Measurements from ENCODE around the gene ACTRT2.

DNA sequence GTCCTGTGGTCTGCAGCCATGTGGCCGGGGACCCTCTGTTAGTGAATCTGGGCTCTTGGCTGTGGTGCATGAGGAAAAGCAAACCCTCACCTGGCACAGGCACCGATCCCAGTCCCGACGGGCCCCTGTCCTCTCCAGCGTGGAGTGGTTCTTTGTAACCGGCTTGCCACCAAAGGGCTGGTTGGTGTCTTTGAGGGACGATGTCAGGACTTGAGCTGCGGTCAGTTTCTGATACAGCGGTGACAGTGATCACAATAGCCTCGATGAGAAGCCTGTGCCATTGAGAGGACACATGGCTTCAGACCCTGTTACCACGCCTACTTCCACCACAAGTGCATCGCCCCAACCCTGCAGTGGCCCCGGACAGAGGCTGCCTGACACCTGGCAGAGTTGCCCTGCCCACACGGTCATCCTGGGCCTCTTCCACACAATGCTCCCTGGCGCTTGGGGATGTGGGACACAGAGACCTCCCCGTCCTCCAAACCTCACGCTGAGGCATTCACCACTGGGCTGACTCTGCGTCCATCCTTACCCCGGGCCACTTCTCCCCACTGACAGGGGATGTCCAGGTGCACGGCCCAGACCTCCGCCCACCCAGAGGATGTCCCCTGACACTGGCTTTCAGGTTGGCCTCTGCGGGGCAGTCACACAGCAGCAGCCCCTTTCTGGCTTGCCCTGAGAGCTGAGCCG, 18.8 kb upstream of the ACTRT2 start:
- TF ChIP-seq, protein P1, sequence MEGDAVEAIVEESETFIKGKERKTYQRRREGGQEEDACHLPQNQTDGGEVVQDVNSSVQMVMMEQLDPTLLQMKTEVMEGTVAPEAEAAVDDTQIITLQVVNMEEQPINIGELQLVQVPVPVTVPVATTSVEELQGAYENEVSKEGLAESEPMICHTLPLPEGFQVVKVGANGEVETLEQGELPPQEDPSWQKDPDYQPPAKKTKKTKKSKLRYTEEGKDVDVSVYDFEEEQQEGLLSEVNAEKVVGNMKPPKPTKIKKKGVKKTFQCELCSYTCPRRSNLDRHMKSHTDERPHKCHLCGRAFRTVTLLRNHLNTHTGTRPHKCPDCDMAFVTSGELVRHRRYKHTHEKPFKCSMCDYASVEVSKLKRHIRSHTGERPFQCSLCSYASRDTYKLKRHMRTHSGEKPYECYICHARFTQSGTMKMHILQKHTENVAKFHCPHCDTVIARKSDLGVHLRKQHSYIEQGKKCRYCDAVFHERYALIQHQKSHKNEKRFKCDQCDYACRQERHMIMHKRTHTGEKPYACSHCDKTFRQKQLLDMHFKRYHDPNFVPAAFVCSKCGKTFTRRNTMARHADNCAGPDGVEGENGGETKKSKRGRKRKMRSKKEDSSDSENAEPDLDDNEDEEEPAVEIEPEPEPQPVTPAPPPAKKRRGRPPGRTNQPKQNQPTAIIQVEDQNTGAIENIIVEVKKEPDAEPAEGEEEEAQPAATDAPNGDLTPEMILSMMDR (optimal IDR thresholded peaks at IDR 0.05 in 1 of 3, IDR thresholded peaks at IDR 0.05 in 1 of 3, conservative IDR thresholded peaks at IDR 0.05 in 1 of 3; ENCODE audit: extremely low read depth in 1 of 3, insufficient read depth in 2 of 3, low read length in 3 of 3): no peak
- TF ChIP-seq EZH2 (IDR thresholded peaks at IDR 0.05; ENCODE audit: low read length): no peak
